NCI-H510A (cell line): ENCODE results near the gene PLCG2.
"Not testable (repeated sequence)": the region's sequence is repeated elsewhere in the genome, so short reads cannot be mapped to it uniquely, and the experiment has no call there.

Experiments
- DNase-seq: peaks from one replicate; lab custom pipeline; 2025; lab: John Stamatoyannopoulos, UW

The PLCG2 gene

DNA sequence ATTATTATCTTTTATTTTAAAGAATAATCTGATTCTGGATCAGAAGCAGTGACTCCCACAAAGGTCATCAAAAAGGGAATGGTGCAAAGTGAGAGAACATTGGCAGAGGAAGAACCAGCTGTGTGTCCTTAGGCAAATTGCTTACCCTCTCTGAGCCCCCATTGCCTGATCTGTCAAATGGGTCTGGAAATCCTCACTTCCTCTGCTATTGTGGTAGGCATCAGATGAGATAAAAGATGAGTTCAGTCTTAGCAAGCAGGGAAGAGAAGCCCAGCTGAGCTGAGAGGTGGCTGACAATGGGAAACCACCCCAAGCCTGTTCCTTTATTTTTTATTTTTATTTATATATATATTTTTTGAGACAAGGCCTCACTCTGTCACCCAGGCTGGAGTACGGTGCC lies 24.2 kb upstream of the PLCG2 start:
- no peak for DNase-seq

DNA sequence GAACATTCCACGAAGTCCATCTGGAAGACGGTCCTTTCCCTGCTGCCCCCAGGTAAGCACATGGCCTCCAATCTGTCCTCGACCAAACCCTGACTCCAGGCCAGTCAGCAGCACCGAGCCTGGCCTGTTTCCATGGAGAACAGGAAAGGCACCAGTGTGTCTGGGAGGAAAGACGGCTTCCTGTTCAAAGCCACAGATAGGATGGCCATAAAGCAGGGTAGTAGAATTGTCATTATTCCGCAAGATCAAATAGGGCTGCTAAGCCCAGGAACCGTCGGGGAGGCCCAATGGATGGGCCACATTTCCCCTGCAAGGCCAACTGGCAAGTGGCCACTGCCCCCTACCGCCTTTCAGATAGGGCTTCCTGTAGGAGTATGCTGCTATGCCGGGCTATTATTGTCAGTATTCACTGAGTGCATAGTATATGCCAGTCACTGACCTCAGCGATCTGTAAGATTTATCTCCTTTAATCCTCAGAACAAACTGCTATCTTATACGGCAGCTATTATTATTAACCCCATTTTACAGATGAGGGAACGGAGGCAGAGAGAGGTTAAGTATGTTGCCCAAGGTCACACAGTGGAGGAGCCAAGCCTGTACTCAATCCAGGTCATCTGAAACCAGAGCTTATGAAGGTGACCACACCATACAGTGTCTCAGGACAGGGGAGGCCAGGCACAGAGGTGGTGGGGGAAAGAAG lies 23.0 kb upstream of the PLCG2 start:
- no peak for DNase-seq

DNA sequence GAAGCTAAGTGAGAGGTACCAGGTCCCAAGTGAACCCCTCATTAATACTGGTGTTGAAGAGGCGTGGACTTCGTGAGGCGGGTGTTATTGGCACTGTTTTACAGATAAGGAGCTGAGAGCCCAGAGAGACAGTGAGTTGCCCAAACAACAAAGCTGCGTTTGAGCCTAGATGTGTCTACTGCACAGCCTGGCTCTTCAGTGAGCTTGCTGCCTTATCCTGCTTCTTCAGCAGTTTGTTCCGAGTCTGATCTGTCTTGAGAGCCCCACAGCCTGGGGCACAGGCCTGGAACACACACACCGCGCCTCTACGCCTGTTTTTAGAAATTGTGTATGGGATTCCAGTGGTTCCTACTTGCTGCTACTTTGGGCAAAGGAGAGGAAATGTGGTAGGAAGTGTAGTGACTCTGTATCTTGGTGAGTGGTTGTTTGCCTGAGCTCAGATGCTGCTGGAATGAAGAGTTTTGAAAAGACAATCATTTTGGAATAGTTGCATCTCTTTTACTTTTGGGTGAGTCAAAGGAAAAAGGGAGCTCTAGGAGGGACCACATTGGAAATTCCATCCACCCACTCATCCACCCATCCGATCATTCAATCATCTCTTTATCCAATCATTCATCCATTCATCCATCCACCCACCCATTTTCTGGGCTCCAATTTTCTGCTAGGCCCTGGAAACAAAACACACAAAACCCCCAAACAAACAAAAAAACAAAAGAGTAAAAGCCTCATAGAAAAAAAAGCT lies 22.3 kb upstream of the PLCG2 start:
- DNase-seq, result no peak

DNA sequence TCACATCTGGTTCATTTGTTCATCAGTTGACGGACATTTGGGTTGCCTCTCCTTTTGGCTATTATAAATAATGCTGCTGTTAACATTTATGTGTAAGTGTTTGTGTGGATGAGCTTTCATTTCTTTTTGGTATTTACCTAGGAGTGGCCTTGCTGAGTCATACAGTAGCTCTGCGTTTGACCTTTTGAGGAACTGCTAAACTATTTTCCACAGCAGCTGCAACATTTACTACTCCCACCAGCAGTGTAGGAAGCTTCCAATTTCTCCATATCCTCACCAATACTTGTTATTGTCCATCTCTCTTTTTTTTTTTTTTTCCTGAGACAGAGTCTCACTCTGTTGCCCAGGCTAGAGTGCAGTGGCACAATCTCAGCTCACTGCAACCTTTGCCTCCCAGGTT lies 20.7 kb upstream of the PLCG2 start:
- DNase-seq, result no peak

DNA sequence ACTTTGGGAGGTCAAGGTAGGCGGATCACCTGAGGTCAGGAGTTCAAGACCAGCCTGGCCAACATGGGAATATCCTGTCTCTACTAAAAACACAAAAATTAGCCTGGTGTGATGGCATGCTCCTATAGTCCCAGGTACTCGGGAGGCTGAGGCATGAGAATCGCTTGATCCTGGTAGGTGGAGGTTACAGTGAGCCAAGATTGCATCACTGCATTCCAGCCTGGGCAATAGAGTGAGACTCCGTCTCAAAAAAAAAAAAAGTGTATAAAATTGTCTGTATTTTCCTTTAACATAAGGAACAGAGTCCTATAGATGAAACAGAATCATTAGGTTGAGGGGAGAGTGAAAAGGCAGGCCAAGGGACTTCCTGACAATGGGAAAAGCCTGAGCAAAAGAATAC lies 16.8 kb upstream of the PLCG2 start:
- not testable (repeated sequence) for DNase-seq

DNA sequence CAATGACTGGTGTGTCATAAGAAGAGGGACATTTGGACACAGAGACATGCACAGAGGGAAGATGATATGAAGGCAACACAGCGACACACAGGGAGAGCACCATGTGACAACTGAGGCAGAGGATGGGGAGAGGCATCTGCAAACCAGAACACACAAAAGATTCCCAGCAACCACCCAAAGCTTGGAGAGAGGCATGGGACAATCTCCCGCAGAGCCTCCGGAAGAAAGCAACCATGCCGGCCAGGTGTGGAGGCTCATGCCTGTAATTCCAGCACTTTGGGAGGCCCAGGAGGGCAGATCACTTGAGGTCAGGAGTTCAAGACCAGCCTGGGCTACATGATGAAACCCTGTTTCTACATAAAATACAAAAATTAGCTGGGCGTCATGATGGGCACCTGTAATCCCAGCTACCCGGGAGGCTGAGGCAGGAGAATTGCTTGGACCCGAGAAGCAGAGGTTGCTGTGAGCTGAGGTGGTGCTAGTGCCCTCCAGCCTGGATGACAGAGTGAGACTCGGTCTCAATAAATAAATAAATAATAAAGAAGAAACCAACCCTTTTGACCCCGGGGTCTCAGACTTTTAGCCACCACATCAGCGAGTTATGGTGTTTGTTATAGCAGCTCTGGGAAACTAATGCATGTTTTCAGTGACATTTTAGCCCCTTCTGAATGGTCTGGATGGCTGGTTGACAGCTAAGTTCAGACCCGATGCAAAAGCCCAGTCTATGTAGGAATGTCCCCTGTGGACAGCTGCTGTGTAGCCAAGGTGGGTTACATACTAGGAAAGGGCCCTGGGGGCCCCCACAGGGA lies 13.8 kb upstream of the PLCG2 start:
- DNase-seq, result no peak

DNA sequence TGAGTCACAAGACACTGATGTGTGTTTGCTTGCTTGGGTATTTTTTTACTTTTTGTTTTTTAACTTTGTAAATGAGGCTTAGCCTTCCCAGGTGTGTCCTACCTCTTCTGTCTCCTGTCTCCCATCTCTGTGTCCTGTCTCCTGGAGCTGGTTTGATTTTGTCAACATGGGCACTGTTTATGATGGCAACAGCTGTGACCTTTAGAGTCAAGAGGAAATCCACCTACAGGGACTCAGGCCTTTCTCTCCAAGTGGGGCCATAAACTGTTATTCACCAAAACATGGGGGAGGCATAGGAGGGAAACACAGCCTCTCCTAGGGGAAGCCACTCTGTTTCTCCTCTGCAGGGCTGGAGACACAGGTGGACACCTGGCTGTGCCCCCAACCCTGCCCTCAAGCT lies 13.1 kb upstream of the PLCG2 start:
- DNase-seq, result no peak

DNA sequence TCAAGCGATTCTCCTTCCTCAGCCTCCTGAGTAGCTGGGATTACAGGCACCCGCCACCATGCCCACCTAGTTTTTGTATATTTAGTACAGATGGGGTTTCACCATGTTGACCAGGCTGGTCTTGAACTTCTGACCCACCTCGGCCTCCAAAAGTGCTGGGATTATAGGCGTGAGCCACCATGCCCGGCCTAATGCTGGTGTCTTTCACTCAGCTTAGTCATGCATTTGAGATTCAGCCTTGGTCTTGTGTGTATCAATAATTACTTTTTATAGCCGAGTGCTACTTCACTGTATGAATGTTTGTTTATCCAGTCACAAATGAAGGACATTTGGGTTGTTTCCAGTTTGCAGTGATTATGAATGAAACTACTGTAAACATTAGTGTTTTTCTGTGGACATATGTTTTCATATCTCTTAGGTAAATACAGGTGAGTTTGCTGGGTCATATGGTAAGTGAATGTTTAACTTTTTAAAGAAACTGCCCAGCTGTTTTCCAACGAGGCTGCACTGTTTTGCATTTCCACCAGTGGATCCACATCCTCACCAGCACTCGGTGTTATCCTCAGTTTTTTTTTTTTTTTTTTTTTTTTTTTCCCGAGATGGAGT lies 11.0 kb upstream of the PLCG2 start:
- no peak for DNase-seq

DNA sequence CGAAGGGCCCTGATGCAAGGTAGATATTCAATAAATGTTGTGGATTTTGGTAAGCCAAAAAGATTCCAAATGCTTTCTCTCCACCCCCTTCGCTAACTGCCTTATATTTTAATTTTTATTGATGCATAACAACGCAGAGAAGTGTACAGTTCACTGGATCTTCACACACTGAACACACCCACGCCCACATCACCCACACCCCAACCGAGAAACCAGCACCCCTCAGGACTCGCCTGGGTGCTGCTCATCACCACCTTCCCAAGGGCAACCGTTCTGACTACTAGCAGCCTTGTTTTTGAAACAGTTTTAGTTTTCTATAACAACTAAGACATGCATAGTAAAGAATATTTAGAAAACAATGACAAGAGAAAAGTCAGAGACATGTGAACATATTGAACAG lies 9.1 kb upstream of the PLCG2 start:
- DNase-seq, result no peak

DNA sequence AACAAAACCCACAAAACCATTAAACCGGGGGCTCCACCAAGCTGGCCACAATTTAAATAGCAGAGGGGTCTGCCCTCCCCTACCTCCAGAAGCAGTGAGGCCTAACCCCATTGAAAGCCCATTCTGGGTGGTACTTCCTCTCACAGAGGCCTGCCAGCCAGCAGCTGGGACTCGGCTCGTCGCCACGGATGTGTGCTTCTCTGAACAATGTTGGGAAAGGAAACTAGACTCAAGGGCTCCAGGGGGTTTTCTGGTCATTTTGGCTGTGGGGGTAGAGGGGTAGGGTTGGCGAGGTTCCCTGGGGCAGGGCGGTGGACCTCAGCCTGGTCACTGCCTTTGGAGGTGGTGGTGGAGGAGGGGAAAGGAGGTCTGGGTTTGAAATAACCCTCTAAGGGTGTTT lies 4.7 kb upstream of the PLCG2 start:
- no peak for DNase-seq

DNA sequence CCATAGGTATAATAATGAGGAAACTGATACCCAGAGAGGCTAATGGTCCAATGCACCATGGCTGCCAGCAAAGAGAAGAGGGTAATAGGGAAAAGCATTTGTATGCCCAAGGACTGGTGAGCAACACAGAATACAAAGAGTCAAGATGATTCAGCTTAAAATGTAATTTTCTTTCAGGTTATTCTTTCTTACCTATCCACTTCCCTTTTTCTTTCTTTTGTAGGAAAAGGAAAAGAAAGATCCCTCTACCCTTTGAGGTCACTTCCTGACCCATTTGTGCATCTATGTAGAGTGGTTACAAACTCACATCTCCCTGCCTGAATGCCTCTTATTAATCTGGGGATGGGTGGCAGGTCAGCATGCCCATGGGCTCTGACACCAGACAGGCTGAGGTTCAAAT lies 3.5 kb upstream of the PLCG2 start:
- DNase-seq, result no peak

DNA sequence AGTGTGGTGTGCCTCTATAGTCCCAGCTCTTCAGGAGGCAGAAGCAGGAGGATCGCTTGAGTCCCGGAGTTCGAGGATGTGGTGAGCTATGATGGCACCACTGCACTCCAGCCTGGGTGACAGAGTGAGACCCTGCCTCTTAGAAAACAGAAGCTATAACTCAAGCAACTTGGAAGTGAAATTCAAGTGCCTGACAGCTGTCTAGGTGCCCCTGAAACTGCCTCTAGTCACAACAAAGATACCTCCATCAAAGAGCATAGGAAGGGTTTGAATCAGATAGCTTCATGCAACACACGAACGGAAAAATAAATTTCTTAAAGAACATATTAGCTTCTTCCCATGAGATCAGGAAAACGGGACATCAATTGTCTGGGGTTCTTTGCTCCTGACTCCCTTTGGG lies 860 bp upstream of the PLCG2 start:
- no peak for DNase-seq

DNA sequence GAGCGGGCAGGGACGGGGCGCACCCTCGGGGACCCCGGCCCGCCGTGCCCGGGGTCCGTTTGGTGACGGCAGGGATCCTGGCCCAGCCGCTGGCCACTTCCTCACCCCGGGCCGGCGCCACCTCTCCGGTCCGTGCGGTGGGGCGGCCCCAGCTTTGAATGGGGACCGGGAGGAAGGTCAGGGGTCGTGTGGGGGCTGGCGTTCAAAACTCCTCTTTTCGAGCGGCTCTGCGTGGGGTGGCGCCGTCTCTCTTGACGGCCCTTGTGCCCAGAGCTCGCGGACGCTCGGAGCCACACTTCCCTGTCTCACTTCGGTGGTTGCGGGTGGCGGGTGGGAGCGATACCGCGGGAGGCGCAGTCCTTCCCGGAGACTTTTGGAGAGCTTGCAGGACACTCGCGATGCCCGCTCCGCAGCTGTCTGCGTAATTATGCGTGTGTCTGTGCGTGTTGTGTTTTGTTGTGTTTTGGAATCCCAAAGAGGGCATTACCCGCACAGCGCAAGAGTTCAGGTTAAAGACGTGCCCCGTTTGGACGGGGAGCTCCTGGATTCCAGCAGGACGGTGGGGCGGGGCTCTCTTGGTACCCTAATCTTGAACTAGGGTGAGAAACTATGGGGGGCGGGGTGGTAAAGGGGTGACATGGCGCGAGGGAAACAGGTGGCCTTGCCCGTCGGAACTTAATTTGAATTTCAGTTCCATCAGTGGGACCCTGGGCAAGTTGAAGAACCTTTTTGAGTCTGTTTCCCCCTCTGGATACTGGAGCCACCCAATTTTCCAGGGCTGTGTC lies 637 bp downstream of the PLCG2 start:
- no peak for DNase-seq

DNA sequence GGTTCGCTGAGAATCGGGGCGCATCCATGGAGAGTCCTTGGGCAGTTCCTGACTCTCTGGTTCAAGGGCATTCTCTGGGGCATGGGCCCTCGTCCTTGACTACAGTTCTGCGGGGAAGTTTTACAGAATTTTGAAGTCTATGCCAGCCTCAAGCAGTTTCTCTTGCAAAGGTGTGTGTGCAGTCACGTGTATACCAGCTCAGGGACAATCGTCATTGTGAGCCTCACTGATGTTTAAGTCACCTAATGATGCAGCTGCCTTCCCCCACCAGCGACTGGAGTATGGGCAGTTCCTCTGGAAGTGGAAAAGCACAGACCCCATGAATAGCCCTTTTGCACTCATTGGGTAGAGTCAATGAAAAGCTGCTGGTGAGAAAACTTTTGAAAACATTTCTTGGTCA lies 1.3 kb downstream of the PLCG2 start:
- DNase-seq, result no peak

DNA sequence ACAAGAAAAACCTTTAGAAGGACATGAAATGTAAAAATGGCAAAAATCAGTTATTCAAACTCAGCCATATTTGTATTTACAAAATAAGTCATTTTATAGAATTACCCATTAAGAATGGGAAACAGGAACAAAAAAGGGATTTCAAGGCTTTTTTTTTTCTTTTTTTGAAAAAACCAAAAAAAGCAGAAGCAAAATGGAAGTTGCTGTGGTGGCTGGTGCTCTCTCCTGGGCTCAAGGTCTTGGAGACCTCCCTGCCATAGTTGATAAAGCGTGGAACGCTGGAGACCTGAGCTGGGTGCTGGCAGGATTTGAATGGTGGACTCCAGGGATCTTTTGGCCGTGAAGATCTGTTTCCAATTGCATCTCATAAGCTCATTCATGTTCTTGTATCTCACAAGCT lies 3.1 kb downstream of the PLCG2 start:
- DNase-seq, result no peak

DNA sequence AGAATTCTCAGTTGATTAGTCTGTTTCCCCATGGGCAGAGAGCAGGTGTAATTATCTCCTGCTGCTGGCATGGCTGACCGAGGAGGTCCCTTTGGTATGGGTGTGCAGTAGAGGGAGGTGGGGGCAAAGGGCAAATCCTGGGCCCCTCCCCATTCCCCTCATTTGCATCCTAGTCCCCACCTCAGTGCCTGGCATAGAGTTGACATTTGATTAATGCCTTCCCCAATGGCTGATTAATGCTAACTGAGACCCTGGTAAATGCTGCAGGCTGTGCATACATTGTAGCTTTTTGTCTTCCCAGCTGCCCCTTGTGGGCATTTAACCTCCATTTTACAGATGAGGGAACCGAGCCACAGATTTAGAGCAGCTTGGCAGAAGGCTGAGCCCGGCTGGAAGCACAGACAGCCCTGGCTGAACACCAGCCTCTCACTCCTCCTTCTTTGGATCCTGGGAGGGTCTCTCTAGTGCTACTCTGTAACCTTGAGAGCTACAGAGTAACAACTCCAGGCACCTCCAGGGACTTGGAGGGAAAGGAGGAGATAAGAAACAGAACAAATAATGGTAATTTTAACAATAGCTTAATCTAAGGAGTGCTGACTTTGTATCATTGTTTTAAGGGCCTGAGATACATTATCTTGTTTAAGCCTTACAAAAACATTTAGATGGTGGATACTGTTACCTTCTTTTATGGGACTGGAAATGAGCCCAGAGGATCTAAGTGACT lies 5.1 kb downstream of the PLCG2 start:
- no peak for DNase-seq

DNA sequence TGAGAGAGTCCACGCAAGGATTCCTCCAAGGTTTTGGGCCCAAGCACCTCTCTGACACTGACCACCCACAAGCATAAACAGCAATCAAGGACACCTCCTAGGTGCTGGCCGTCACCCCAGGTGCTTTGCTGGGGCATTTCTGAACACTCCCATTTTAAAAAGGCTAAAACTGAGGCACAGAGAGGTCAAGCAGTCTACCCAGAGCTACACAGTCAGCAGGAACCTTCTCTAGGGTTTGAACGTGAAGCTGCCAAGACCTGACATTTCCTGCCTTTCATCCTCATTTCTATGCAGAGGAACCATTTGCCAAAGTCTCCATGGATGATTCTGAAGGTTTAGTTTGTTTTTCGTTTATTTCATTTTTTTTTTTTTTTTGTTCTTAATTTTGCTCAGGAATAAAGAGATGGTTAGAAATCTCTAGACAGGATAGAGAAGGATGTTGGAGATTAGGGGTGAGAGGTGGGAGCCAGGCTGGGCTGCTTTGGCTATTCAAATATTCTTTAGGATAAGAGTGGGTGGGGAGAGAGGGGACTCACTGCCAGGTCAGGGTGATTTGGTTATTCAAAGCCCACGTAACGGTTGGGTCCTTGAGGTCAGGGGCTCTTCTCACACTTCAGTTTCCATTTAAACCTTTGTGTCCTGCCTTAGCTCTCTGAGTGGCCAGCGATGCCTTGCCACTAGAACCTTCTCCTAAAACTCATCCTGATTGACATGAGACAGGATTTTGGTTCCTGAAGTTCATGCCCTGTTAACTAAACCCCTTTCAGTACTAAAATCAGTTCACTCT lies 6.2 kb downstream of the PLCG2 start:
- DNase-seq, result no peak

DNA sequence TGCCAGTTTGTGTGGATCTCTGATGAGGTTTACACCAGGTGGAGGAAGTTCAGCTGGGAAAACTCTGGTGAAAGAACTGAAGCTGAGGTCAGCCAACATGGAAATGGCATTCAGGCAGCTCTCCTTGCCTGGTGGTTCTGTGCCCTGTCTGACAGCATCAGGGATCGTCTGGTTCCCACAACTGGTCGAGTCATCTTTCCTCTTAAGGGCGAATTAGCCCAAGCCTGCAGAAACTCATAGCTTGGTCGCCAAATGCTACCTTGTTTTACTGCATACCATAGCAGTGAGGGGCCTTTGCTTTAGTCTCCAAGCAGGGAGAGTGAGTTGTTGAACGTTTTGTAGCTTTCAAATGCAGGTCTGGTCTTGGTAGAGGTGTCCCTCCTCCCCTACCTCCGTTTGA lies 7.2 kb downstream of the PLCG2 start:
- no peak for DNase-seq

DNA sequence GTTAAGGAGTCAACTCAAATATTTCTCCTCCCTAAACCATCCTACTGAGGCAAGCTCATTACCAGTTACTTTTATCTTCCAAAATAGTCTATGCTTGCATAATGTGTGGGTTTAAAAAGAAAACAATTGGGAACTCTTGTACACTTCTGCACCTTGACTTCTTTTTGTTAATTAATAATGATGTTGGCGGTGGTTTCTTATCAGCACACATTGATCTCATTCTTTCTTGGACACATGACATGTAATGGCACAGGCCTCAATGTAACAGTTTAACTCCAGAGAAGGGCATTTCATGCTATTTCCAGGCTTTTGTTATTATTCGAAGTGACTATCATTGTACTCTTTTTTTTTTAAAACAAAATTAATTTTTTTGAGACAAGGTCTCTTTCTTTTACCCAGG lies 7.8 kb downstream of the PLCG2 start:
- DNase-seq, result no peak

DNA sequence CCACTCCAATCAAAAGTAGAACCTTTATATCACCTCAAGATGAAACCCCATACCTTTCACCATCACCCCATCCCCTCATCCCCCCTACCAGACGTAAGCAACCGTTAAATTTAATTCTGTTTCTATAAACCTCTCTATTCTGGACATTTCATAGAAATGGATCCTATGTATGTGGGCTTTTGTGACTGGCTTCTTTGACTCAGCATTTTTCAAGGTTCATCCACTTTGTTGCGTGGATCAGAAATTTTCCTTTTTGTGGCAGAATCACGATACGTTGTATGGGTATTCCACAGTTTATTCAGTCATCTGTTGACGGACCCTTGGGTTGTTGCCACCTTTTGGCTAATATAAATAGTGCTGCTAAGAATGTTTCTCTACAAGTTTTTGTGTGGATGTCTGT lies 8.6 kb downstream of the PLCG2 start:
- no peak for DNase-seq
